ENCODE data around the gene SOD2. TPM values are rescaled to one million over a fixed set of nuclear protein-coding genes. Genes with fewer than 3 reads are reported as not detected.

SOD2 gene
- total and polyA plus RNA-seq, 2 of the 13 experiments (the other 11 are each of a cell fraction or from before 2014, with no cell fraction given): 304 to 309 TPM

DNA sequence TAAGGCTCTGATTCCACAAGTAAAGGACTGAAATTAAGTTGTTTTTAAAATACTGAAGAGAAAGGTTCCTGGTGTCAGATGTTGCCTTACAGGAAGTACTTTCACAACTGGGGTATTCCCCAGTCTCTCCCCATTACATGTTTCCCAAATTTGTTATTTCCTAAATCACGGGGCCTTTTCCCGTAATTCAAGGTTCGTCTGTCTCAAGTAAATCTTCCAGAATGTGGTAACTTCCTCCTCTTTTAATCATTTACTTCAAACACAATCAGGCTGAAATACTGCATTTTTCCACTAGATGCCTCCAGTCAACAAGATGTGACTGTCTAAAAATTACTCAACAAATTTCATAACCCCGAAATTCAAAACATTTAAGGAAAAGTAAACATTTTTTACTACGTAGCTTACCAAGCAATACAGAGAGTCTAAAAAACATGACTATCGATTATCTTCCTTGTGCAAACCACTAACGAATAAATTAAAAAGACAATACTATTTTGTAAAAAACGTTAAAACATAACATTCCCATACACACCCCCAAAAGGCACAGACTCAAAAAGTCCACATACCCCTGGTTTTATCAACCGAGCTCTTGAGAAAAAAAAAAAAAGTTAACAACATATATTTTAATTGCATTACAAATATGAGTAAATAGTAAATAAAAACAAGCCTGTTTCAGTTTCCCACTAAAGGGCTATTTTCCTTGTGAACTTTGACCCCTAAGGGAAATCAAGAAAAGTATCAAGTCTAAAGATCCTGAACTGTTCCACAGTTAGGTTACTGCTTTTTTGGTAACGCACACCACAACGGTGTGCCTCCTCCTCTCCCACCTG, 1.7 kb downstream of the SOD2 start (continued):
- no peak for TF ChIP-seq NBN (conservative IDR thresholded peaks at IDR 0.05)
- TF ChIP-seq, protein P1, sequence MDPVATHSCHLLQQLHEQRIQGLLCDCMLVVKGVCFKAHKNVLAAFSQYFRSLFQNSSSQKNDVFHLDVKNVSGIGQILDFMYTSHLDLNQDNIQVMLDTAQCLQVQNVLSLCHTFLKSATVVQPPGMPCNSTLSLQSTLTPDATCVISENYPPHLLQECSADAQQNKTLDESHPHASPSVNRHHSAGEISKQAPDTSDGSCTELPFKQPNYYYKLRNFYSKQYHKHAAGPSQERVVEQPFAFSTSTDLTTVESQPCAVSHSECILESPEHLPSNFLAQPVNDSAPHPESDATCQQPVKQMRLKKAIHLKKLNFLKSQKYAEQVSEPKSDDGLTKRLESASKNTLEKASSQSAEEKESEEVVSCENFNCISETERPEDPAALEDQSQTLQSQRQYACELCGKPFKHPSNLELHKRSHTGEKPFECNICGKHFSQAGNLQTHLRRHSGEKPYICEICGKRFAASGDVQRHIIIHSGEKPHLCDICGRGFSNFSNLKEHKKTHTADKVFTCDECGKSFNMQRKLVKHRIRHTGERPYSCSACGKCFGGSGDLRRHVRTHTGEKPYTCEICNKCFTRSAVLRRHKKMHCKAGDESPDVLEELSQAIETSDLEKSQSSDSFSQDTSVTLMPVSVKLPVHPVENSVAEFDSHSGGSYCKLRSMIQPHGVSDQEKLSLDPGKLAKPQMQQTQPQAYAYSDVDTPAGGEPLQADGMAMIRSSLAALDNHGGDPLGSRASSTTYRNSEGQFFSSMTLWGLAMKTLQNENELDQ (CRISPR knock-in tag; IDR thresholded peaks at IDR 0.05; ENCODE audit: borderline replicate concordance): no peak
- no peak for TF ChIP-seq XBP1 (CRISPR knock-in tag; IDR thresholded peaks at IDR 0.05)
- TF ChIP-seq CENPT (CRISPR knock-in tag; IDR thresholded peaks at IDR 0.05; ENCODE audit: low read depth): no peak
- peak; percentile 70 for TF ChIP-seq ELF1 (CRISPR knock-in tag; IDR thresholded peaks at IDR 0.05)
- TF ChIP-seq ZNF431 (CRISPR knock-in tag; IDR thresholded peaks at IDR 0.05; ENCODE audit: borderline replicate concordance, low read depth): no peak
- TF ChIP-seq, protein P2, sequence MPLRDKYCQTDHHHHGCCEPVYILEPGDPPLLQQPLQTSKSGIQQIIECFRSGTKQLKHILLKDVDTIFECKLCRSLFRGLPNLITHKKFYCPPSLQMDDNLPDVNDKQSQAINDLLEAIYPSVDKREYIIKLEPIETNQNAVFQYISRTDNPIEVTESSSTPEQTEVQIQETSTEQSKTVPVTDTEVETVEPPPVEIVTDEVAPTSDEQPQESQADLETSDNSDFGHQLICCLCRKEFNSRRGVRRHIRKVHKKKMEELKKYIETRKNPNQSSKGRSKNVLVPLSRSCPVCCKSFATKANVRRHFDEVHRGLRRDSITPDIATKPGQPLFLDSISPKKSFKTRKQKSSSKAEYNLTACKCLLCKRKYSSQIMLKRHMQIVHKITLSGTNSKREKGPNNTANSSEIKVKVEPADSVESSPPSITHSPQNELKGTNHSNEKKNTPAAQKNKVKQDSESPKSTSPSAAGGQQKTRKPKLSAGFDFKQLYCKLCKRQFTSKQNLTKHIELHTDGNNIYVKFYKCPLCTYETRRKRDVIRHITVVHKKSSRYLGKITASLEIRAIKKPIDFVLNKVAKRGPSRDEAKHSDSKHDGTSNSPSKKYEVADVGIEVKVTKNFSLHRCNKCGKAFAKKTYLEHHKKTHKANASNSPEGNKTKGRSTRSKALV (CRISPR knock-in tag; IDR thresholded peaks at IDR 0.05): no peak; the same call in 1 of the 2 replicates
- TF ChIP-seq ZNF264 (CRISPR knock-in tag; IDR thresholded peaks at IDR 0.05): no peak
- no peak for TF ChIP-seq ISX (CRISPR knock-in tag; conservative IDR thresholded peaks at IDR 0.05)
- no peak for TF ChIP-seq EEA1 (CRISPR knock-in tag; IDR thresholded peaks at IDR 0.05; ENCODE audit: borderline replicate concordance)
- no peak for TF ChIP-seq ZNF782 (CRISPR knock-in tag; IDR thresholded peaks at IDR 0.05; ENCODE audit: borderline replicate concordance)
- TF ChIP-seq ADNP (CRISPR knock-in tag; IDR thresholded peaks at IDR 0.05): no peak
- no peak for TF ChIP-seq KLF9 (CRISPR knock-in tag; IDR thresholded peaks at IDR 0.05; ENCODE audit: low read depth)
- TF ChIP-seq, protein P3, sequence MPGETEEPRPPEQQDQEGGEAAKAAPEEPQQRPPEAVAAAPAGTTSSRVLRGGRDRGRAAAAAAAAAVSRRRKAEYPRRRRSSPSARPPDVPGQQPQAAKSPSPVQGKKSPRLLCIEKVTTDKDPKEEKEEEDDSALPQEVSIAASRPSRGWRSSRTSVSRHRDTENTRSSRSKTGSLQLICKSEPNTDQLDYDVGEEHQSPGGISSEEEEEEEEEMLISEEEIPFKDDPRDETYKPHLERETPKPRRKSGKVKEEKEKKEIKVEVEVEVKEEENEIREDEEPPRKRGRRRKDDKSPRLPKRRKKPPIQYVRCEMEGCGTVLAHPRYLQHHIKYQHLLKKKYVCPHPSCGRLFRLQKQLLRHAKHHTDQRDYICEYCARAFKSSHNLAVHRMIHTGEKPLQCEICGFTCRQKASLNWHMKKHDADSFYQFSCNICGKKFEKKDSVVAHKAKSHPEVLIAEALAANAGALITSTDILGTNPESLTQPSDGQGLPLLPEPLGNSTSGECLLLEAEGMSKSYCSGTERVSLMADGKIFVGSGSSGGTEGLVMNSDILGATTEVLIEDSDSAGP (CRISPR knock-in tag; IDR thresholded peaks at IDR 0.05; ENCODE audit: borderline replicate concordance): no peak
- TF ChIP-seq TARDBP (CRISPR knock-in tag; IDR thresholded peaks at IDR 0.05): no peak
- no peak for TF ChIP-seq ZNF75D (CRISPR knock-in tag; IDR thresholded peaks at IDR 0.05; ENCODE audit: borderline replicate concordance)
- TF ChIP-seq ERF (CRISPR knock-in tag; IDR thresholded peaks at IDR 0.05): peak; percentile 65
- no peak for TF ChIP-seq NONO (IDR thresholded peaks at IDR 0.05)
- no peak for TF ChIP-seq NONO (CRISPR knock-in tag; conservative IDR thresholded peaks at IDR 0.05)
- TF ChIP-seq, protein P4, sequence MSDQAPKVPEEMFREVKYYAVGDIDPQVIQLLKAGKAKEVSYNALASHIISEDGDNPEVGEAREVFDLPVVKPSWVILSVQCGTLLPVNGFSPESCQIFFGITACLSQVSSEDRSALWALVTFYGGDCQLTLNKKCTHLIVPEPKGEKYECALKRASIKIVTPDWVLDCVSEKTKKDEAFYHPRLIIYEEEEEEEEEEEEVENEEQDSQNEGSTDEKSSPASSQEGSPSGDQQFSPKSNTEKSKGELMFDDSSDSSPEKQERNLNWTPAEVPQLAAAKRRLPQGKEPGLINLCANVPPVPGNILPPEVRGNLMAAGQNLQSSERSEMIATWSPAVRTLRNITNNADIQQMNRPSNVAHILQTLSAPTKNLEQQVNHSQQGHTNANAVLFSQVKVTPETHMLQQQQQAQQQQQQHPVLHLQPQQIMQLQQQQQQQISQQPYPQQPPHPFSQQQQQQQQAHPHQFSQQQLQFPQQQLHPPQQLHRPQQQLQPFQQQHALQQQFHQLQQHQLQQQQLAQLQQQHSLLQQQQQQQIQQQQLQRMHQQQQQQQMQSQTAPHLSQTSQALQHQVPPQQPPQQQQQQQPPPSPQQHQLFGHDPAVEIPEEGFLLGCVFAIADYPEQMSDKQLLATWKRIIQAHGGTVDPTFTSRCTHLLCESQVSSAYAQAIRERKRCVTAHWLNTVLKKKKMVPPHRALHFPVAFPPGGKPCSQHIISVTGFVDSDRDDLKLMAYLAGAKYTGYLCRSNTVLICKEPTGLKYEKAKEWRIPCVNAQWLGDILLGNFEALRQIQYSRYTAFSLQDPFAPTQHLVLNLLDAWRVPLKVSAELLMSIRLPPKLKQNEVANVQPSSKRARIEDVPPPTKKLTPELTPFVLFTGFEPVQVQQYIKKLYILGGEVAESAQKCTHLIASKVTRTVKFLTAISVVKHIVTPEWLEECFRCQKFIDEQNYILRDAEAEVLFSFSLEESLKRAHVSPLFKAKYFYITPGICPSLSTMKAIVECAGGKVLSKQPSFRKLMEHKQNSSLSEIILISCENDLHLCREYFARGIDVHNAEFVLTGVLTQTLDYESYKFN (CRISPR knock-in tag; conservative IDR thresholded peaks at IDR 0.05): peak; percentile 65
